Raji (cell line): ENCODE data around the gene PRM1.
A peak's percentile ranks its signal among the peaks of the same experiment; 100 is the strongest.

Experiments used
- POLR2A ChIP-seq: IDR thresholded peaks from 2 replicates; pipeline ENCODE4 v1.6.1; 2011; ENCODE audit warnings: low read depth, low read length, control low read depth; ENCODE audit not compliant: insufficient read depth

PRM1 gene

GRCh38 chr16:11255737-11256660 lies 25.1 kb downstream of the PRM1 start, which contains the start of gene SOCS1:
Gene SOCS1, minus strand, starts transcription at chr16:11256204. Its CDS starts 726 bp downstream, at chr16:11255478.
- TF ChIP-seq POLR2A = peak; percentile 94

GRCh38 chr16:11254913-11255736 lies 26.0 kb downstream of the PRM1 start:
- TF ChIP-seq POLR2A = no peak

DNA sequence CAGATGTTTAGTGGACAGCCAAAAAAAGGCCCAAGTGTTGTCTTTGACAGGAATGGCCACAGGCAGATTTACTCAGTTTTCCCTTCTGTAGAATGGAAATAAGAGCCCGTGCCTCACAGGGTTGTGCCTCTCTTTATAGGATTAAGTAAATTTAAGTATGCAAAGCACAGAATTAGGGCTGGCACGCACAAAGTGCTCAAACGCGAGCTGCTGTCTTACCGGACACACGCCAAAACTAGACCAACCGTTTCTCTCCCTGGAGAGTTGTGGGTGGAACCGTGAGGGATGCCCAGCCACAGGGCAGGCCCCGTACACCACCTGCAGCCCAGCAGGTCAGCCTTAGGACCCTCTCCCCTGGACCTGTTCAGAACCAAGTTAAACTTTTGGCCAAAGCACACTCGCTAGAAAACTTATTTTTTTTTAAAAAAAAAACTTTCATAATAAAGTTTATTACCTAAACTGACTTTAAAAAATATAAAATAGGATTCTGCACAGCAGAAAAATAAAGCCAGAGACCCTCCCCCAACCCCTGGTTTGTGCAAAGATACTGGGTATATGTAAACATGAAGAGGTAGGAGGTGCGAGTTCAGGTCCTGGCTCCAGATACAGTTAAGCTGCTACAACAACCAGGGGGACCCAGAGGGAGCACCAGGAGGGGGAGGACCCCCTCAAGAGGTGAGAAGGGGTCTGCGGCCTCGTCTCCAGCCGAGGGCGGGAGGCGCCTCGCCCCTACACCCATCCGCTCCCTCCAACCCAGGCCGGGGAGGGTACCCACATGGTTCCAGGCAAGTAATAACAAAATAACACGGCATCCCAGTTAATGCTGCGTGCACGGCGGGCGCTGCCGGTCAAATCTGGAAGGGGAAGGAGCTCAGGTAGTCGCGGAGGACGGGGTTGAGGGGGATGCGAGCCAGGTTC lies 26.9 kb downstream of the PRM1 start:
- peak; percentile 60 for TF ChIP-seq POLR2A

DNA sequence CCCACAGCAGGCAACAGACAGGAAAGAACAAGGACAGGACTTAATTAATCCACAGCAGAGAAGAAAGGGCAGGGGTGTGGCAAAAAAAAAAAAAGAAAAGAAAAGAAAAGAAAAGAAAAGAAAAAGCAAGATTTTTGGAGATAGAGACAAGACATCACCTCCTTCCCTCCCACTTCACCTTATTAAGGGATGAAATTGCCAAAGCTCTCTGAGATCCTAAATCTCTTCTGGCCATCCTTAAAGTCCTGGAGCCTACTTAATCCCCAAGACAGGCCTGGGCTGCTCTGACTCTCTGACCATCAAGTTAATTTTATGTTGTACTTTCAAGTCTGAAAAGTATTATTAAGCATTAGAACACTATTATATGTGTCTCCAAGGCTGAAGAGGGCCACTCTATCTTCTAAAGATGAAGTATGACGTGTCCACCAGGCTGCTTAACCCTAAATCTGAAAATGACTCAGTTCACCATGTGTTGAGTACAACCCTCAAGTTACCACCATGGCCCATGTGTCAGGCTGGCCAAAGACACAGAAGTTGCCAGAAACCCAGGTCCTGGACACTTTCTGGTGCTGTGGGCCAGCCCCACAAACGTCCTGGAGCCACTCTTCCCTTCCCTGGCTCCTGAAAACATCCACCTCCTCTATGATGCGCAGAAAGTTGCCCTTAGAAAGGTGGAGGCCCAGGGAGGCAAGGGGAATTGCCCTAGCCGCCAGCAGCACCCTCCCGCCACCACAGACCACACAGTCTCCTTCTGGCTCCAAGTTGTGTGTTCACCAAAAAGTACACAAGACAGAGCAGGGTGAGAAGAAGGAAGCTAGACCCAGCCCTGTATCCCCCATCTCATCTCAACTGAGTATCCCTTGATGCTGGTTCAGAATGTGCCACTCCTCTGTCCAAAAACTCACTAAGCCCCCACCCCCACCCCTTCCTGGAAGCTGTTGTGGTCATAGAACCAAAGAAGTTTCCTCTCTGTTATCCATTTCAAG lies 27.8 kb downstream of the PRM1 start:
- no peak; the same call in none of the 2 replicates for TF ChIP-seq POLR2A

GRCh38 chr16:11252482-11252931 lies 28.6 kb downstream of the PRM1 start:
- TF ChIP-seq POLR2A = no peak

DNA sequence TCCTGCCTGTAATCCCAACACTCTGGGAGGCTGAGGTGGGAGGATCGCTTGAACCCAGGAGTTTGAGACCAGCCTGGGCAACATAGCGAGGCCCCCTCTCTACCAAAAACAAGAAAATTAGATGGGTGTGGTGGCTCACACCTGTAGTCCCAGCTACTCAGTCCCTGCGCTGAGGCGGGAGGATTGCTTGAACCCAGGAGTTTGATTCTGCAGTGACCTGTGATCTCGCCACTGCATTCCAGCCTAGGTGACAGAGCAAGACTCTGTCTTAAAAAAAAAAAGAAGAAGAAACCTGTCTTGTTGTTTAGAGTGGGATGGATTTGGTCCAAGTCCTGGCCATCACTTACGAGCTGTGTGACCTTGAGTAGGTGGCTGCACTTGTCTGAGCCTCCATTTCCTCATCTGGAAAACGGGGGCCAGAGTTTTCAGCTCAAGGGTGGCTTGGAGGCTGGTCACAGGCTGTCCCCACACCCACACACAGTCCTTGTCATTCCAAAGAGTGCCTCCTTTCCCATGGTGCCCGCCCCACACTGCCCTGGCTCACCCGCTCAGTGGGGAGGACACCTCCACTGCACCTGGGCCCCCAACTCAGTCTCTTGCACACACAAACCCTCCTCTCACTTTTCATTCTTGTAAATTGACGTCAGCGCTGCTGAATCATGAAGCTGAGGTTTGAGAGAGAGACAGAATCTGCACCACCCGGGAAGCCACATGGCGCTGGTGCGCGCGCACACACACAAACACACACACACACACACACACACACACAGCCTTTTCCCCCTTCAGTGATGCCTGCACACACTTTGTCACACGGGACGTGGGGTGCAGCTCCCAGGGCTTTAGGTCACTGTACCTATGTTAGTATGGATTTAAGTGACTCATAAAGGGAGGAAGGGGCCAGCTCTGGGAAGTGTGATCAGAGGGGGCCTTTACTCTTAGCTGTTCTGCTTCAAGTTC lies 29.3 kb downstream of the PRM1 start:
- TF ChIP-seq POLR2A = peak; percentile 42

- TF ChIP-seq POLR2A = no peak; the same call in 1 of the 2 replicates
These were observed 30.2 kb downstream of the PRM1 start for GRCh38 chr16:11250786-11251524.

- peak; percentile 48; the same call in 1 of the 2 replicates for TF ChIP-seq POLR2A
These were observed 30.9 kb downstream of the PRM1 start for GRCh38 chr16:11250091-11250785.

- TF ChIP-seq POLR2A = no peak
These were observed 31.7 kb downstream of the PRM1 start for GRCh38 chr16:11249233-11250061.

- no peak for TF ChIP-seq POLR2A
These were observed 33.0 kb downstream of the PRM1 start for GRCh38 chr16:11248133-11248532.
